GM12878 (cell line): ENCODE data around the gene STARD3. TPM values are rescaled to one million over a fixed set of nuclear protein-coding genes. Genes with fewer than 3 reads are reported as not detected.

Experiments used
- ATAC-seq: fragments of 200-7000 bp; cut with Tn5 transposase; 3 replicates; pipeline ENCODE4 v1.9.1; 2020; ENCODE audit warnings: mild to moderate bottlenecking, moderate library complexity
- BruUV-seq: library from RNA; stranded (reverse); fragments of 400-500 nt; replicated peaks from 2 replicates; lab custom pipeline; 2021; lab: Mats Ljungman, UMichigan
- CTCF ChIA-PET: fragments of 300-600 bp; sonication (Branson Sonifier 250); formaldehyde crosslinking; extraction: SDS; loops from one replicate; lab custom pipeline; 2021; ENCODE audit warnings: inconsistent platforms; lab: Yijun Ruan, JAX
- POLR2A ChIA-PET: fragments of 350-600 bp; formaldehyde crosslinking; extraction: SDS; loops from one replicate; lab custom pipeline; 2021; ENCODE audit warnings: inconsistent platforms; lab: Charles Lee
- RAD21 ChIA-PET: fragments of 300-600 bp; sonication (Branson Sonifier 250); formaldehyde crosslinking; loops from one replicate; lab custom pipeline; 2023; ENCODE audit warnings: antibody characterized with exemption; ENCODE audit not compliant: unreplicated experiment; lab: Charles Lee
- SMC1A ChIA-PET: fragments of 300-600 bp; sonication (Branson Sonifier 250); formaldehyde crosslinking; loops from one replicate; lab custom pipeline; 2023; ENCODE audit not compliant: unreplicated experiment, uncharacterized antibody; lab: Charles Lee
- DNase-seq: peaks from one replicate; pipeline ENCODE4 v3.0.0-alpha.2; 2011; ENCODE audit warnings: low read depth, low spot score
- FAIRE-seq: peaks from 3 replicates; lab custom pipeline; 2011; peaks lifted over from hg19 to GRCh38; lab: Jason Lieb, UNC
- H2AFZ ChIP-seq: 2 replicates; pipeline ENCODE4 v1.6.0; 2011; ENCODE audit warnings: low read depth, low read length, control low read depth; ENCODE audit not compliant: control insufficient read depth
- H3K27ac ChIP-seq: 2 replicates; pipeline ENCODE4 v1.5.1; 2011; ENCODE audit warnings: control low read depth; ENCODE audit not compliant: control insufficient read depth, insufficient read depth
- H3K27me3 ChIP-seq, 2 experiments: replicated peaks in 1 of 2; 2 replicates each; pipeline versions ENCODE4 v1.6.0 to v1.6.1; 2011; ENCODE audit warnings: low read length in 1 of 2; ENCODE audit not compliant: control insufficient read depth in 2 of 2, insufficient read depth in 2 of 2
- H3K36me3 ChIP-seq, 2 experiments: 2 replicates each; pipeline ENCODE4 v1.5.1; 2011; ENCODE audit warnings: low read length in 1 of 2; ENCODE audit not compliant: control insufficient read depth in 2 of 2, insufficient read depth in 2 of 2
- H3K4me1 ChIP-seq: 2 replicates; pipeline ENCODE4 v1.6.1; 2011; ENCODE audit warnings: mild to moderate bottlenecking, low read length, moderate library complexity, mixed read lengths; ENCODE audit not compliant: control insufficient read depth, insufficient read depth
- H3K4me2 ChIP-seq: 2 replicates; pipeline ENCODE4 v1.6.0; 2011; ENCODE audit warnings: control low read depth; ENCODE audit not compliant: control insufficient read depth, insufficient read depth
- H3K4me3 ChIP-seq: fragments of 200-600 bp; sonication (generic); 2 replicates; pipeline ENCODE4 v1.5.1; 2016
- H3K79me2 ChIP-seq: 2 replicates; pipeline ENCODE4 v1.6.0; 2011; ENCODE audit warnings: low read length; ENCODE audit not compliant: control insufficient read depth, insufficient read depth
- H3K9ac ChIP-seq: 2 replicates; pipeline ENCODE4 v1.8.0; 2011; ENCODE audit warnings: low read length, control low read depth, mixed read lengths; ENCODE audit not compliant: control insufficient read depth, insufficient read depth
- H3K9me3 ChIP-seq: replicated peaks from 3 replicates; pipeline ENCODE4 v1.5.1; 2011; ENCODE audit warnings: mild to moderate bottlenecking, low read length; ENCODE audit not compliant: control insufficient read depth, insufficient read depth
- H4K20me1 ChIP-seq: 2 replicates; pipeline ENCODE4 v1.6.0; 2011; ENCODE audit not compliant: control insufficient read depth, insufficient read depth
- CHD1 ChIP-seq: IDR thresholded peaks from 2 replicates; pipeline ENCODE4 v1.6.1; 2012; ENCODE audit warnings: low read depth, low read length, improper control_type of control experiment
- CHD2 ChIP-seq: IDR thresholded peaks from 2 replicates; pipeline ENCODE4 v1.6.1; 2011; ENCODE audit warnings: low read depth, low read length, improper control_type of control experiment, borderline replicate concordance
- CREB1 ChIP-seq: IDR thresholded peaks from 2 replicates; pipeline ENCODE4 v1.6.1; 2012; ENCODE audit warnings: low read depth, mild to moderate bottlenecking, inconsistent platforms
- E4F1 ChIP-seq: fragments of 450-650 bp; IDR thresholded peaks from 2 replicates; pipeline ENCODE4 v1.6.1; 2018; ENCODE audit warnings: borderline replicate concordance, mild to moderate bottlenecking; ENCODE audit not compliant: partially characterized antibody
- EED ChIP-seq: sonication (generic); IDR thresholded peaks from 2 replicates; pipeline ENCODE4 v1.6.1; 2016; ENCODE audit warnings: antibody characterized with exemption, low read depth
- HSF1 ChIP-seq: fragments of 150-350 bp; IDR thresholded peaks from 2 replicates; pipeline ENCODE4 v1.6.1; 2014; ENCODE audit warnings: mild to moderate bottlenecking, low read depth, low read length
- IKZF2 ChIP-seq, 2 experiments: fragments of 450-650 bp; IDR thresholded peaks; 2 replicates each; pipeline ENCODE4 v1.6.1; 2017; ENCODE audit warnings: mild to moderate bottlenecking in 2 of 2, moderate library complexity in 2 of 2
- NFXL1 ChIP-seq: fragments of 450-650 bp; IDR thresholded peaks from 2 replicates; pipeline ENCODE4 v1.6.1; 2017; ENCODE audit warnings: antibody characterized with exemption, mild to moderate bottlenecking, borderline replicate concordance
- NFYA ChIP-seq: IDR thresholded peaks from 2 replicates; pipeline ENCODE4 v1.6.1; 2011; ENCODE audit warnings: low read depth, mild to moderate bottlenecking, low read length, improper control_type of control experiment, borderline replicate concordance
- POLR2AphosphoS2 ChIP-seq: IDR thresholded peaks from 2 replicates; pipeline ENCODE4 v1.6.1; 2011; ENCODE audit warnings: low read depth, mild to moderate bottlenecking, low read length, improper control_type of control experiment, moderate library complexity
- POLR2AphosphoS5 ChIP-seq: IDR thresholded peaks from 2 replicates; pipeline ENCODE4 v1.6.1; 2011; ENCODE audit warnings: mild to moderate bottlenecking, low read length, inconsistent platforms
- RAD21 ChIP-seq: IDR thresholded peaks from 2 replicates; pipeline ENCODE4 v1.6.1; 2011; ENCODE audit warnings: mild to moderate bottlenecking, low read depth, low read length, moderate library complexity; ENCODE audit not compliant: insufficient read depth
- RAD51 ChIP-seq: fragments of 450-650 bp; IDR thresholded peaks from 2 replicates; pipeline ENCODE4 v1.6.1; 2016; ENCODE audit warnings: moderate library complexity, mild to moderate bottlenecking, inconsistent platforms
- USF1 ChIP-seq: IDR thresholded peaks from 2 replicates; pipeline ENCODE4 v1.6.1; 2011; ENCODE audit warnings: borderline replicate concordance, low read depth, mild to moderate bottlenecking, moderate library complexity, mixed read lengths, low read length; ENCODE audit not compliant: insufficient read depth; ENCODE audit errors: extremely low read length
- WGBS: methylation state at CpG from one replicate; pipeline ENCODE4 v1.1.6; 2016; ENCODE audit warnings: low lambda C conversion rate; ENCODE audit not compliant: insufficient replicate concordance, insufficient coverage; ENCODE audit errors: missing lambda C conversion rate; 5-methylcytosine and 5-hydroxymethylcytosine counted together
- in situ Hi-C: fragments of 300-500 bp; cut with MboI; formaldehyde crosslinking; loops from 9 replicates; pipeline ENCODE4 v1.14.3; 2018; ENCODE audit warnings: mixed read lengths
- intact Hi-C: fragments of 100-400 bp; cut with micrococcal nuclease; formaldehyde crosslinking; loops from one replicate; pipeline ENCODE4 v1.14.2; 2022; ENCODE audit not compliant: unreplicated experiment
- polyA plus RNA-seq, 11 experiments: library from polyadenylated mRNA; depleted of rRNA in 4 of 11; unstranded in 6 of 11; stranded (reverse) in 5 of 11; fragments of >200 nt; fragmentation: Nextera tagmentation in 4 of 11; fragmentation: Illumina TruSeq in 1 of 11; extraction: Ambion mirVana in 4 of 11; extraction: Trizol in 1 of 11; gene quantifications; 1 replicate in 1 of 11; 2 replicates in 10 of 11; pipeline versions ENCODE4 v1.2.1 to v1.2.3, GENCODE V29; 2011 to 2016; ENCODE audit warnings: inconsistent platforms in 2 of 11, missing spikeins in 2 of 11, low read depth in 1 of 11
- total RNA-seq, 4 experiments: library from RNA; depleted of rRNA in 3 of 4; stranded (reverse); fragments of >200 nt in 3 of 4; fragmentation: Illumina TruSeq in 1 of 4; extraction: Trizol in 1 of 4; gene quantifications; 2 replicates each; pipeline versions ENCODE4 v1.2.1 to v1.2.3, GENCODE V29; 2013 to 2021
- TF ChIP-seq, protein P1 (sequence below): fragments of 450-650 bp; IDR thresholded peaks from 2 replicates; pipeline ENCODE4 v1.6.1; 2018; ENCODE audit warnings: mild to moderate bottlenecking, low read depth, moderate library complexity; ENCODE audit not compliant: partially characterized antibody

STARD3 gene
- total and polyA plus RNA-seq, 10 of the 15 experiments (the other 5 are each of a cell fraction or from before 2014, with no cell fraction given), result 0.08 to 62.7 (median 27.5) TPM

- TF ChIP-seq POLR2AphosphoS5, result no peak
- TF ChIP-seq HSF1, result no peak
- no peak for TF ChIP-seq CHD1
- TF ChIP-seq IKZF2 (IDR thresholded peaks at IDR 0.05), result no peak
- no peak for TF ChIP-seq E4F1
- no peak for TF ChIP-seq RAD51
- TF ChIP-seq EED, result no peak
These were observed 22.3 kb upstream of the STARD3 start (continued) for GRCh38 chr17:39614545-39615157.

DNA sequence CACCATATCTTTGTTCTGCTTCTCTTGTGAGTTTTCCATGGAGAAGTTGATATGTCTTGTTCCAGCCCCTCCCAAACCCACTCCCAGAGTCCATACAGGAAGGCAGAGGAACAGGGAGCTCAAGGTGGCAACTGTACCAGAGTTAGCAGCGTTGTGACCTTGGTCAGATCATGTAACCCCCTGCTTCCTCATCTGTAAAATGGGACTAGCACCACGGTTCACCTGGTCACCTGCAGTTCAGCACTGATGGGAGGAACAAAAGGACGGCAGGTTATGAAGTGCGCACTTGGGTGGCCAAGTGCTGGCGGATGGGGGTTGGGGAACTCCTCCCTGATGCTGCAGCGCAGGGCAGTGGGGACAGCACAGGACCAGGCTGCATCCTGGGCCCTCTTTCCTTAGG lies 21.5 kb upstream of the STARD3 start:
- 44% methylated on average over 6 of the region's 6 CpGs for WGBS
- BruUV-seq, result no TSS peak
- TF ChIP-seq RAD21 (no peak), USF1 (no peak), POLR2AphosphoS2 (no peak), CHD2 (no peak), NFYA (no peak), CHD1 (no peak), NFXL1 (no peak), CREB1 (no peak)
- TF ChIP-seq, protein P1, sequence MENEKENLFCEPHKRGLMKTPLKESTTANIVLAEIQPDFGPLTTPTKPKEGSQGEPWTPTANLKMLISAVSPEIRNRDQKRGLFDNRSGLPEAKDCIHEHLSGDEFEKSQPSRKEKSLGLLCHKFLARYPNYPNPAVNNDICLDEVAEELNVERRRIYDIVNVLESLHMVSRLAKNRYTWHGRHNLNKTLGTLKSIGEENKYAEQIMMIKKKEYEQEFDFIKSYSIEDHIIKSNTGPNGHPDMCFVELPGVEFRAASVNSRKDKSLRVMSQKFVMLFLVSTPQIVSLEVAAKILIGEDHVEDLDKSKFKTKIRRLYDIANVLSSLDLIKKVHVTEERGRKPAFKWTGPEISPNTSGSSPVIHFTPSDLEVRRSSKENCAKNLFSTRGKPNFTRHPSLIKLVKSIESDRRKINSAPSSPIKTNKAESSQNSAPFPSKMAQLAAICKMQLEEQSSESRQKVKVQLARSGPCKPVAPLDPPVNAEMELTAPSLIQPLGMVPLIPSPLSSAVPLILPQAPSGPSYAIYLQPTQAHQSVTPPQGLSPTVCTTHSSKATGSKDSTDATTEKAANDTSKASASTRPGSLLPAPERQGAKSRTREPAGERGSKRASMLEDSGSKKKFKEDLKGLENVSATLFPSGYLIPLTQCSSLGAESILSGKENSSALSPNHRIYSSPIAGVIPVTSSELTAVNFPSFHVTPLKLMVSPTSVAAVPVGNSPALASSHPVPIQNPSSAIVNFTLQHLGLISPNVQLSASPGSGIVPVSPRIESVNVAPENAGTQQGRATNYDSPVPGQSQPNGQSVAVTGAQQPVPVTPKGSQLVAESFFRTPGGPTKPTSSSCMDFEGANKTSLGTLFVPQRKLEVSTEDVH, result no peak

More for the DNA sequence above, 21.5 kb upstream of the STARD3 start:
- Histone ChIP-seq H3K36me3 (no peaks in the 10 kb centered on the region), H4K20me1 (no peaks in the 10 kb centered on the region), H3K9ac (no peak overlapping the region), H2AFZ (no peak overlapping the region), H3K79me2 (no peaks in the 10 kb centered on the region), H3K27ac (no peak overlapping the region), H3K4me2 (no peak overlapping the region), H3K4me3 (no peak overlapping the region), H3K4me1 (no peaks in the 10 kb centered on the region; the same call in 1 of the 2 replicates), H3K9me3 (no peaks in the 10 kb centered on the region), H3K27me3 (no peaks in the 10 kb centered on the region; a peak in 2 of 4 replicates)
- SMC1A ChIA-PET, result interaction anchor here (1.1 kb wide), 1 partner anchor 22 kb away, joined by 3 read pairs; no protein-coding TSS in a partner anchor
- in situ Hi-C loops, result no loop called here
- ATAC-seq (no peak), FAIRE-seq (no peak), DNase-seq (no peak)
- RAD21 ChIA-PET, result no interaction called here
- intact Hi-C loops, result no loop called here
- CTCF ChIA-PET, result interaction anchor here (1.2 to 1.4 kb wide), 3 partner anchors 8 to 257 kb away, joined by 3 to 11 read pairs (median 4); no protein-coding TSS in a partner anchor
- POLR2A ChIA-PET, result no interaction called here
